Gastroesophageal sphincter (tissue), 3 donors: ENCODE results near the gene RAET1G.

ENCODE experiments used
- CTCF ChIP-seq, 4 experiments: fragments of 200-600 bp in 2 of 4; fragments of 450-650 bp in 2 of 4; sonication (generic) in 1 of 4; IDR thresholded peaks; one replicate each; pipeline ENCODE4 v1.5.1; 2017 to 2019; ENCODE audit warnings: antibody characterized with exemption in 4 of 4, mild to moderate bottlenecking in 2 of 4, moderate library complexity in 2 of 4
- POLR2A ChIP-seq, 2 donors: fragments of 450-650 bp; IDR thresholded peaks; one replicate each; pipeline ENCODE4 v1.6.1; 2017; ENCODE audit warnings: antibody characterized with exemption in 2 of 2, mild to moderate bottlenecking in 2 of 2, moderate library complexity in 1 of 2
- POLR2AphosphoS5 ChIP-seq: sonication (generic); formaldehyde crosslinking; IDR thresholded peaks from one replicate; pipeline ENCODE4 v1.6.1; 2017; ENCODE audit warnings: antibody characterized with exemption

DNA sequence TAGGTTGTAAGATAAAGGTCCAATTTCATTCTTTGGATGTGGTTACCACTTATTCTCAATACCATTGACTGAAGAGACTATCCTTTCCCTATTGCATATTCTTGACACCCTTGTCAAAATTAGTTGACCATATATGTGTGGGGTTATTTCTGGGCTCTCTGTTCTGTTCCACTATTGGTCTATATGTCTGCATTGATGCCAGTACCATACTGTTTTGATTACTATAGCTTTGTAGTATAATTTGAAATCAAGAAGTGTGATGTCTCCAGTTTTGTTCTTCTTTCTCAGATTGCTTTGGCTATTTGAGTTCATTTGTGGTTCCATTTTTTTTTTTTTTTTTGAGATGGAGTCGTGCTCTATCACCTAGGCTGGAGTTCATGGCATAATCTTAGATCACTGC lies 50.7 kb downstream of the RAET1G start:
- TF ChIP-seq CTCF (IDR thresholded peaks at IDR 0.05) (no peak), POLR2A (IDR thresholded peaks at IDR 0.05) (no peak), POLR2AphosphoS5 (no peak)
